HepG2 (cell line): ENCODE measurements around the gene RAD23A. TPM values are rescaled to one million over a fixed set of nuclear protein-coding genes. Genes with fewer than 3 reads are reported as not detected.

Experiments
- ATF3 ChIP-seq: sonication (generic); formaldehyde crosslinking; IDR thresholded peaks from 2 replicates; pipeline ENCODE4 v1.4.0; 2020; ENCODE audit warnings: missing genetic modification reagents
- BRCA1 ChIP-seq: sonication (generic); formaldehyde crosslinking; IDR thresholded peaks from 2 replicates; pipeline ENCODE4 v1.4.0; 2020; ENCODE audit warnings: missing genetic modification reagents
- CREM ChIP-seq, 2 experiments: sonication (generic) in 1 of 2; formaldehyde crosslinking in 1 of 2; IDR thresholded peaks; 2 replicates each; pipeline versions ENCODE4 v1.4.0 to v1.6.1; 2016 to 2020; ENCODE audit warnings: antibody characterized with exemption in 1 of 2, mild to moderate bottlenecking in 1 of 2, missing genetic modification reagents in 1 of 2
- DMAP1 ChIP-seq: IDR thresholded peaks from 2 replicates; pipeline ENCODE4 v1.6.1; 2016
- HOMEZ ChIP-seq: IDR thresholded peaks from 2 replicates; pipeline ENCODE4 v1.6.1; 2016; ENCODE audit warnings: low read depth
- HOXA5 ChIP-seq: sonication (generic); formaldehyde crosslinking; IDR thresholded peaks from 2 replicates; pipeline ENCODE4 v1.4.0; 2020; ENCODE audit warnings: missing genetic modification reagents
- KAT7 ChIP-seq: IDR thresholded peaks from 2 replicates; pipeline ENCODE4 v1.6.1; 2018; ENCODE audit warnings: borderline replicate concordance, missing compliant biosample characterization
- KDM2A ChIP-seq: sonication (generic); formaldehyde crosslinking; IDR thresholded peaks from 2 replicates; pipeline ENCODE4 v1.4.0; 2020; ENCODE audit warnings: low read depth, missing genetic modification reagents, borderline replicate concordance
- KDM5A ChIP-seq: fragments of 200-600 bp; sonication (generic); IDR thresholded peaks from 2 replicates; pipeline ENCODE4 v1.7.0; 2018; ENCODE audit warnings: antibody characterized with exemption, mild to moderate bottlenecking, low read length, borderline replicate concordance
- MED8 ChIP-seq: sonication (generic); formaldehyde crosslinking; IDR thresholded peaks from 2 replicates; pipeline ENCODE4 v1.8.1; 2023; ENCODE audit warnings: mild to moderate bottlenecking, missing genetic modification reagents; ENCODE audit not compliant: insufficient replicate concordance
- MIER3 ChIP-seq: IDR thresholded peaks from 2 replicates; pipeline ENCODE4 v1.6.1; 2016; ENCODE audit warnings: missing compliant biosample characterization, borderline replicate concordance
- MXD3 ChIP-seq: IDR thresholded peaks from 2 replicates; pipeline ENCODE4 v1.6.1; 2016; ENCODE audit warnings: mild to moderate bottlenecking, missing biosample characterization, missing genetic modification reagents
- NCOA1 ChIP-seq: sonication (generic); formaldehyde crosslinking; IDR thresholded peaks from 2 replicates; pipeline ENCODE4 v1.9.0; 2021; ENCODE audit warnings: missing genetic modification reagents
- PAF1 ChIP-seq: IDR thresholded peaks from 2 replicates; pipeline ENCODE4 v1.6.1; 2016; ENCODE audit warnings: missing genetic modification reagents, missing compliant biosample characterization
- PLSCR1 ChIP-seq: sonication (generic); formaldehyde crosslinking; IDR thresholded peaks from 2 replicates; pipeline ENCODE4 v1.5.0; 2020; ENCODE audit warnings: missing genetic modification reagents, mild to moderate bottlenecking, borderline replicate concordance
- POLR2AphosphoS5 ChIP-seq: IDR thresholded peaks from 2 replicates; pipeline ENCODE4 v1.6.1; 2012; ENCODE audit warnings: low read depth, low read length
- RCOR2 ChIP-seq: IDR thresholded peaks from 2 replicates; pipeline ENCODE4 v1.6.1; 2016; ENCODE audit warnings: missing biosample characterization, missing genetic modification reagents
- SIX4 ChIP-seq: sonication (generic); formaldehyde crosslinking; IDR thresholded peaks from 2 replicates; pipeline ENCODE4 v1.4.0; 2020; ENCODE audit warnings: missing genetic modification reagents
- STAT5B ChIP-seq: sonication (generic); formaldehyde crosslinking; IDR thresholded peaks from 2 replicates; pipeline ENCODE4 v1.4.0; 2020; ENCODE audit warnings: missing genetic modification reagents
- ZBTB33 ChIP-seq: sonication (generic); formaldehyde crosslinking; IDR thresholded peaks from 2 replicates; pipeline ENCODE4 v1.4.0; 2020; ENCODE audit warnings: missing genetic modification reagents
- ZNF143 ChIP-seq: sonication (generic); formaldehyde crosslinking; IDR thresholded peaks from 2 replicates; pipeline ENCODE4 v1.4.0; 2020; ENCODE audit warnings: missing genetic modification reagents
- ZNF446 ChIP-seq: sonication (generic); formaldehyde crosslinking; IDR thresholded peaks from 2 replicates; pipeline ENCODE4 v1.5.0; 2020; ENCODE audit warnings: mild to moderate bottlenecking, missing genetic modification reagents
- ZNF460 ChIP-seq: sonication (generic); formaldehyde crosslinking; IDR thresholded peaks from 2 replicates; pipeline ENCODE4 v1.5.1; 2020; ENCODE audit warnings: missing genetic modification reagents, mild to moderate bottlenecking, borderline replicate concordance
- ZNF484 ChIP-seq: sonication (generic); formaldehyde crosslinking; IDR thresholded peaks from 2 replicates; pipeline ENCODE4 v1.5.1; 2020; ENCODE audit warnings: mild to moderate bottlenecking, low read depth, missing genetic modification reagents, borderline replicate concordance
- ZNF550 ChIP-seq: sonication (generic); formaldehyde crosslinking; IDR thresholded peaks from 2 replicates; pipeline ENCODE4 v1.4.0; 2020; ENCODE audit warnings: mild to moderate bottlenecking, missing genetic modification reagents, borderline replicate concordance
- ZNF83 ChIP-seq: sonication (generic); formaldehyde crosslinking; IDR thresholded peaks from 2 replicates; pipeline ENCODE4 v1.4.0; 2020; ENCODE audit warnings: missing genetic modification reagents, mild to moderate bottlenecking, borderline replicate concordance
- polyA plus RNA-seq, 8 experiments: library from polyadenylated mRNA; depleted of rRNA in 3 of 8; stranded (reverse) in 7 of 8; unstranded in 1 of 8; fragments of >200 nt; fragmentation: Illumina TruSeq in 4 of 8; extraction: Trizol in 4 of 8; gene quantifications; 2 replicates each; pipeline versions ENCODE4 v1.2.1 to v1.2.3, GENCODE V29; 2011 to 2016; ENCODE audit warnings: low read depth in 4 of 8, missing spikeins in 1 of 8, mixed read lengths in 1 of 8; ENCODE audit not compliant: insufficient read depth in 1 of 8
- total RNA-seq, 5 experiments: library from RNA; depleted of rRNA; stranded (reverse); fragments of >200 nt; fragmentation: Illumina TruSeq; extraction: Trizol; gene quantifications; 2 replicates each; pipeline ENCODE4 v1.2.3, GENCODE V29; 2016; ENCODE audit warnings: low read depth in 1 of 5

RAD23A gene
- total and polyA plus RNA-seq, 2 of the 13 experiments (the other 11 are each of a cell fraction or from before 2014, with no cell fraction given) = 42.5 to 54.2 TPM

- TF ChIP-seq MXD3 (CRISPR knock-in tag) = peak; percentile 81
- no peak for TF ChIP-seq SIX4
- TF ChIP-seq RCOR2 = no peak
- TF ChIP-seq STAT5B = 0 out of 2 replicates have a peak, but pooled peaks have one; percentile 23
- 0 out of 2 replicates have a peak, but pooled peaks have one; percentile 37 for TF ChIP-seq ZNF446 (CRISPR knock-in tag)
- peak; percentile 86; the same call in 1 of the 2 replicates for TF ChIP-seq KDM2A (CRISPR knock-in tag)
- TF ChIP-seq BRCA1 (CRISPR knock-in tag) = no peak
- peak; percentile 92 for TF ChIP-seq POLR2AphosphoS5
- no peak for TF ChIP-seq HOXA5
- TF ChIP-seq MED8 (CRISPR knock-in tag) = peak; percentile 67
- peak; percentile 84 for TF ChIP-seq CREM (IDR thresholded peaks at IDR 0.05)
- TF ChIP-seq CREM (CRISPR knock-in tag; IDR thresholded peaks at IDR 0.05) = no peak
- peak; percentile 97 for TF ChIP-seq DMAP1 (CRISPR knock-in tag)
- no peak for TF ChIP-seq NCOA1 (CRISPR knock-in tag)
- 0 out of 2 replicates have a peak, but pooled peaks have one; percentile 9 for TF ChIP-seq HOMEZ (CRISPR knock-in tag)
- TF ChIP-seq ZNF460 (CRISPR knock-in tag) = no peak
- peak; percentile 89; the same call in 1 of the 2 replicates for TF ChIP-seq ZNF83 (CRISPR knock-in tag)
- 0 out of 2 replicates have a peak, but pooled peaks have one; percentile 36 for TF ChIP-seq ATF3 (CRISPR knock-in tag)
- TF ChIP-seq ZNF484 (CRISPR knock-in tag) = no peak
- peak; percentile 35; the same call in 1 of the 2 replicates for TF ChIP-seq ZBTB33
- peak; percentile 65 for TF ChIP-seq ZNF143 (CRISPR knock-in tag)
- TF ChIP-seq ZNF550 (CRISPR knock-in tag) = no peak; the same call in 1 of the 2 replicates
- TF ChIP-seq KDM5A = peak; percentile 59
- TF ChIP-seq PAF1 (CRISPR knock-in tag) = no peak
- TF ChIP-seq MIER3 = peak; percentile 22; the same call in 1 of the 2 replicates
- TF ChIP-seq PLSCR1 (CRISPR knock-in tag) = peak; percentile 49; the same call in 1 of the 2 replicates
- TF ChIP-seq KAT7 (CRISPR knock-in tag) = peak; percentile 93
Observed at GRCh38 chr19:12933287-12934072, 12.2 kb upstream of the RAD23A start, which contains the start of gene FARSA (continued).
